ENCODE results near the gene CBFB.

The CBFB gene

GRCh38 chr16:67084345-67085028 lies 55.5 kb downstream of the CBFB start:
- Histone ChIP-seq H3K4me1 (ENCODE audit: insufficient read depth, low read length, severe bottlenecking) (peaks cover 11% of the 10 kb centered on the region), H3K27me3 (ENCODE audit: insufficient read depth, low read length) (no peaks in the 10 kb centered on the region), H3K9me3 (ENCODE audit: low read length) (no peaks in the 10 kb centered on the region), H3K9me2 (ENCODE audit: low read depth, low read length) (no peaks in the 10 kb centered on the region), H3F3A (ENCODE audit: insufficient read depth, low read length) (no peaks in the 10 kb centered on the region; the same call in 1 of the 2 replicates), H3K27ac (ENCODE audit: low read depth, low read length, poor library complexity, severe bottlenecking) (no peak overlapping the region), H3K4me3 (ENCODE audit: low read depth, low read length, poor library complexity, severe bottlenecking) (no peak overlapping the region), H3K9ac (ENCODE audit: low read length) (no peak overlapping the region), H4K20me1 (ENCODE audit: insufficient read depth, low read length) (no peaks in the 10 kb centered on the region), H3K36me3 (ENCODE audit: insufficient read depth, low read length) (peaks cover 16% of the 10 kb centered on the region), H3K4me2 (ENCODE audit: low read length) (no peak overlapping the region), H2AFZ (ENCODE audit: low read length) (no peak overlapping the region), H3K79me2 (ENCODE audit: insufficient read depth, low read length) (no peaks in the 10 kb centered on the region)
- TF ChIP-seq CTCF (IDR thresholded peaks at IDR 0.05; ENCODE audit: low read length), result no peak
- no peak for TF ChIP-seq EZH2 (IDR thresholded peaks at IDR 0.05; ENCODE audit: borderline replicate concordance, low read length)

GRCh38 chr16:67086822-67087221 lies 57.9 kb downstream of the CBFB start:
- H3K9me3 ChIP-seq (ENCODE audit: low read length), result no peaks in the 10 kb centered on the region
- no peaks in the 10 kb centered on the region; the same call in 1 of the 2 replicates for H3F3A ChIP-seq (ENCODE audit: insufficient read depth, low read length)
- no peak overlapping the region for H2AFZ ChIP-seq (ENCODE audit: low read length)
- H3K9me2 ChIP-seq (ENCODE audit: low read depth, low read length), result no peaks in the 10 kb centered on the region
- no peak overlapping the region for H3K9ac ChIP-seq (ENCODE audit: low read length)
- H3K27me3 ChIP-seq (ENCODE audit: insufficient read depth, low read length), result no peaks in the 10 kb centered on the region
- H3K27ac ChIP-seq (ENCODE audit: low read depth, low read length, poor library complexity, severe bottlenecking), result no peak overlapping the region
- H3K79me2 ChIP-seq (ENCODE audit: insufficient read depth, low read length), result no peaks in the 10 kb centered on the region
- no peak overlapping the region for H3K4me3 ChIP-seq (ENCODE audit: low read depth, low read length, poor library complexity, severe bottlenecking)
- no peaks in the 10 kb centered on the region for H4K20me1 ChIP-seq (ENCODE audit: insufficient read depth, low read length)
- H3K4me1 ChIP-seq (ENCODE audit: insufficient read depth, low read length, severe bottlenecking), result peaks cover 11% of the 10 kb centered on the region
- H3K4me2 ChIP-seq (ENCODE audit: low read length), result no peak overlapping the region
- TF ChIP-seq EZH2 (IDR thresholded peaks at IDR 0.05; ENCODE audit: borderline replicate concordance, low read length), result no peak
- no peak for TF ChIP-seq CTCF (IDR thresholded peaks at IDR 0.05; ENCODE audit: low read length)
- H3K36me3 ChIP-seq (ENCODE audit: insufficient read depth, low read length), result peaks cover 16% of the 10 kb centered on the region

GRCh38 chr16:67087291-67087690 lies 58.3 kb downstream of the CBFB start:
- H3K9me3 ChIP-seq (ENCODE audit: low read length), result no peaks in the 10 kb centered on the region
- H2AFZ ChIP-seq (ENCODE audit: low read length), result no peak overlapping the region
- no peak overlapping the region for H3K27ac ChIP-seq (ENCODE audit: low read depth, low read length, poor library complexity, severe bottlenecking)
- no peaks in the 10 kb centered on the region for H3K9me2 ChIP-seq (ENCODE audit: low read depth, low read length)
- no peak overlapping the region for H3K4me3 ChIP-seq (ENCODE audit: low read depth, low read length, poor library complexity, severe bottlenecking)
- TF ChIP-seq CTCF (IDR thresholded peaks at IDR 0.05; ENCODE audit: low read length), result no peak
- no peak for TF ChIP-seq EZH2 (IDR thresholded peaks at IDR 0.05; ENCODE audit: borderline replicate concordance, low read length)
- no peaks in the 10 kb centered on the region for H3K27me3 ChIP-seq (ENCODE audit: insufficient read depth, low read length)
- no peaks in the 10 kb centered on the region for H3K79me2 ChIP-seq (ENCODE audit: insufficient read depth, low read length)
- H3K36me3 ChIP-seq (ENCODE audit: insufficient read depth, low read length), result peaks cover 16% of the 10 kb centered on the region
- no peaks in the 10 kb centered on the region for H4K20me1 ChIP-seq (ENCODE audit: insufficient read depth, low read length)
- no peak overlapping the region for H3K9ac ChIP-seq (ENCODE audit: low read length)
- no peak overlapping the region for H3K4me2 ChIP-seq (ENCODE audit: low read length)
- peaks cover 11% of the 10 kb centered on the region for H3K4me1 ChIP-seq (ENCODE audit: insufficient read depth, low read length, severe bottlenecking)
- H3F3A ChIP-seq (ENCODE audit: insufficient read depth, low read length), result no peaks in the 10 kb centered on the region

Data from OCI-LY1 (cell line).